Kidney (tissue), 14 donors: ENCODE results near the gene RUNX1. TPM values are rescaled to one million over a fixed set of nuclear protein-coding genes. Genes with fewer than 3 reads are reported as not detected.

Experiments used
- DNase-seq, 5 donors: peaks; one replicate each; pipeline ENCODE4 v3.0.0-alpha.2; 2013 to 2020
- FAIRE-seq: peaks from 2 replicates; lab custom pipeline; 2012; peaks lifted over from hg19 to GRCh38; lab: Jason Lieb, UNC
- H3K27ac ChIP-seq, 2 donors: one replicate each; pipeline ENCODE4 v1.7.0; 2013; ENCODE audit warnings: low read depth in 2 of 2, low read length in 2 of 2, inconsistent platforms in 1 of 2
- H3K27me3 ChIP-seq: one replicate; pipeline ENCODE4 v1.7.1; 2013; ENCODE audit warnings: low read length, inconsistent platforms; ENCODE audit not compliant: control insufficient read depth, insufficient read depth
- H3K36me3 ChIP-seq, 3 donors: one replicate each; pipeline versions ENCODE4 v1.7.0 to v1.7.1; 2013; ENCODE audit warnings: low read length in 3 of 3, control low read depth in 1 of 3, inconsistent platforms in 1 of 3; ENCODE audit not compliant: insufficient read depth in 3 of 3, control insufficient read depth in 2 of 3
- H3K4me1 ChIP-seq, 3 donors: one replicate each; pipeline versions ENCODE4 v1.7.0 to v1.7.1; 2013; ENCODE audit warnings: low read length in 3 of 3, inconsistent platforms in 1 of 3, low read depth in 1 of 3; ENCODE audit not compliant: control insufficient read depth in 2 of 3, insufficient read depth in 2 of 3
- H3K4me3 ChIP-seq, 3 donors: one replicate each; pipeline versions ENCODE4 v1.7.0 to v1.8.1; 2013; ENCODE audit warnings: low read length in 3 of 3, control low read depth in 1 of 3, inconsistent platforms in 1 of 3
- H3K9ac ChIP-seq, 3 donors: one replicate each; pipeline versions ENCODE4 v1.7.0 to v1.7.1; 2013; ENCODE audit warnings: low read length in 3 of 3, control low read depth in 1 of 3, inconsistent platforms in 1 of 3
- H3K9me3 ChIP-seq, 3 donors: one replicate each; pipeline versions ENCODE4 v1.7.0 to v1.7.1; 2013; ENCODE audit warnings: low read length in 3 of 3, control low read depth in 1 of 3, inconsistent platforms in 1 of 3; ENCODE audit not compliant: control insufficient read depth in 2 of 3, insufficient read depth in 1 of 3
- intact Hi-C: fragments of 100-400 bp; cut with DNase I; formaldehyde crosslinking; loops from one replicate; pipeline ENCODE4 v1.11.1; 2022
- polyA plus RNA-seq: library from polyadenylated mRNA; stranded (reverse); fragments of 350-450 nt; fragmentation: Illumina TruSeq; extraction: RNeasy Lipid Tissue Mini Kit (QIAGEN cat#74804); gene quantifications from one replicate; pipeline ENCODE4 v1.2.3, GENCODE V29; 2014; ENCODE audit warnings: low read depth, low replicate concordance; ENCODE audit not compliant: insufficient read depth
- total RNA-seq: library from RNA; stranded (reverse); fragmentation: NEBNext Ultra II Directional; extraction: Animal tissue kit (Norgen Biotek cat#: 25700); gene quantifications from one replicate; pipeline ENCODE4 v1.2.1, GENCODE V29; 2021
- TF ChIP-seq, protein P1 (sequence below): IDR thresholded peaks from 3 replicates; pipeline ENCODE4 v1.5.1; 2012; ENCODE audit warnings: mild to moderate bottlenecking, moderate library complexity, borderline replicate concordance; ENCODE audit not compliant: insufficient read depth; ENCODE audit errors: extremely low read depth
- donor health status: control.
- donor health status: control.
- donor health status: control.
- donor health status: control.
- donor health status: control.
- donor health status: DM: yes; HTN: yes; CAD: no.
- donor health status: Normal renal cell carcinoma (clear cell type).

The RUNX1 gene
- total and polyA plus RNA-seq, 2 donors from 2014 or later: 1.3 to 58.0 TPM

DNA sequence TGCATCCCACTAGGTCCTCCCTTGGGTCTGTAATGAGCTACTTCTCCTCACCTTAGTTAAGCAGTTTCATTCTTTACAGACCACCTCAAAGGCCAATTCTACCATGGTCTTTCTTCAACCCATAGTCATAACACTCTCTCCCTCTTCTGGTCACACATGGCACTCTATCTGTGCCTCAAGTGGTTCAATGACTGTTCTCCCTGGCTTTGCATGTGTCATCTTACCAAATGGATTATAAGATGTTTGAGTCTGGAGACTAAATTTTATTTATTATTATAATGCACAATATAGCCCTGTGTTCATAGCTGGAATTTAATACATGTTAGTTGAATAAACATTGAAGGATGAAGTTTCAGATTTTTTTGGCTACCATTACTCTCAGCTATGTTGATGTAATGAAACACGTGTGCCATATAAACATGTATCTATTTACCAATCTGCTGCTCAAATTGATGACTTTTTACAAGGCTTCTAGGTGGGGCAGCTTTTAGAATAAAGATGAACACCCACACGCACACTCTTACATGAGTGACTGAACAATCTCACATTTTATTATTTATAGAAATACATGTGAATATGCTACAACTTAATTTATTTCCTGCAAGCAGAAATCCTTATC lies 102.1 kb downstream of the RUNX1 start:
- Histone ChIP-seq H3K27ac (no peak overlapping the region), H3K27me3 (no peaks in the 10 kb centered on the region), H3K4me1 (no peaks in the 10 kb centered on the region), H3K9me3 (no peaks in the 10 kb centered on the region), H3K36me3 (no peaks in the 10 kb centered on the region), H3K9ac (no peak overlapping the region), H3K4me3 (no peak overlapping the region)
- TF ChIP-seq, protein P1, sequence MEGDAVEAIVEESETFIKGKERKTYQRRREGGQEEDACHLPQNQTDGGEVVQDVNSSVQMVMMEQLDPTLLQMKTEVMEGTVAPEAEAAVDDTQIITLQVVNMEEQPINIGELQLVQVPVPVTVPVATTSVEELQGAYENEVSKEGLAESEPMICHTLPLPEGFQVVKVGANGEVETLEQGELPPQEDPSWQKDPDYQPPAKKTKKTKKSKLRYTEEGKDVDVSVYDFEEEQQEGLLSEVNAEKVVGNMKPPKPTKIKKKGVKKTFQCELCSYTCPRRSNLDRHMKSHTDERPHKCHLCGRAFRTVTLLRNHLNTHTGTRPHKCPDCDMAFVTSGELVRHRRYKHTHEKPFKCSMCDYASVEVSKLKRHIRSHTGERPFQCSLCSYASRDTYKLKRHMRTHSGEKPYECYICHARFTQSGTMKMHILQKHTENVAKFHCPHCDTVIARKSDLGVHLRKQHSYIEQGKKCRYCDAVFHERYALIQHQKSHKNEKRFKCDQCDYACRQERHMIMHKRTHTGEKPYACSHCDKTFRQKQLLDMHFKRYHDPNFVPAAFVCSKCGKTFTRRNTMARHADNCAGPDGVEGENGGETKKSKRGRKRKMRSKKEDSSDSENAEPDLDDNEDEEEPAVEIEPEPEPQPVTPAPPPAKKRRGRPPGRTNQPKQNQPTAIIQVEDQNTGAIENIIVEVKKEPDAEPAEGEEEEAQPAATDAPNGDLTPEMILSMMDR: no peak
- no peak for DNase-seq
- intact Hi-C loops: no loop called here
- FAIRE-seq: no peak

DNA sequence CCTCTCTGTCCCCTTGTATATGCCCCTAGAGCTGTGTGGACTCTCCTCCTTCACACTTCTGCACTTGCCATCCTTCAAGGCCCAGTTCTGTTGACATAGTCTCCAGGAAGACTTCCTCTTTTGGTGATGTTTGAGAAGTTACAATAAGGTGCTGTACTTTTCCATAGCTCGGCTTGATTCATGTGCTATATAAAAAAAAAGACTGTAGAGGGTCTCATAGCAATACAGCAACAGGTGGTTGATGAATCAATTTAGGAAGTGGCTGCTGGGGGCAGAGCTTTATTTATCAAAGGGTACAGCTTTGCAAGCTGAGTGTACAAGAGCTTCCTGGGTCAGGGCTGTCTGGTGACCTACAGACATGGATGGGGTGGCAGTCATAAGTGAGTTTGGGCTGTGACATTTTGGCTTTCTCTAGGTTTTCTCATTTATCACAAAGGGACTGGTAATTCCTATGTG lies 102.7 kb downstream of the RUNX1 start:
- H3K4me3 ChIP-seq: no peak overlapping the region
- H3K27ac ChIP-seq: no peak overlapping the region
- H3K9ac ChIP-seq: no peak overlapping the region
- FAIRE-seq (no peak), DNase-seq (no peak)
- H3K4me1 ChIP-seq: no peaks in the 10 kb centered on the region
- intact Hi-C loops: no loop called here
- no peaks in the 10 kb centered on the region for H3K27me3 ChIP-seq
- no peaks in the 10 kb centered on the region for H3K9me3 ChIP-seq
- no peaks in the 10 kb centered on the region for H3K36me3 ChIP-seq
- TF ChIP-seq, protein P1: no peak

DNA sequence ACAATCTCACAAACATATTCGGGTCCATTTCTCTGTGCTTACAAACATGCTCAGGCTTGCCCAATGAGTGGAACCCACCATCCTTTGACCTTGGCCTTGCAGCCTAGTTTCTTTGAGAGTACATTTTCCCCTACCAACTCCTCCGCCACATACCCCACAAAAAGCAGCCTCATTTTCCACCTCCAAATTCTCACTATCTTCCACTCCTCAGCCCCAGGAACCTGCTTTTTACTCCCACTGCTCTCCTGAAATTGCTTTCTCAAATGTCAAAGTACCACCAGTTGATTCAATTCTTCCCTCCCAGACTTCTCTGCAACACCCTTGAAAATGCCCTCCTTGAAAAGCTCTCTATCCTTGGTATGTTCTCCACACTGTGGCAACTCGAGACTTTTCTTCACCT lies 103.8 kb downstream of the RUNX1 start:
- H3K9me3 ChIP-seq: no peaks in the 10 kb centered on the region
- H3K4me3 ChIP-seq: no peak overlapping the region
- no peak overlapping the region for H3K27ac ChIP-seq
- no peaks in the 10 kb centered on the region for H3K27me3 ChIP-seq
- no peaks in the 10 kb centered on the region for H3K36me3 ChIP-seq
- H3K4me1 ChIP-seq: no peaks in the 10 kb centered on the region
- intact Hi-C loops: no loop called here
- H3K9ac ChIP-seq: no peak overlapping the region
- FAIRE-seq: no peak
- TF ChIP-seq, protein P1: no peak
- no peak for DNase-seq
